Kidney capillary endothelial cell (primary cell): ENCODE data around the gene ALX4.

Experiments used
- DNase-seq: peaks from one replicate; pipeline ENCODE4 v3.0.0-alpha.2; 2018; ENCODE audit warnings: low spot score

ALX4 gene

DNA sequence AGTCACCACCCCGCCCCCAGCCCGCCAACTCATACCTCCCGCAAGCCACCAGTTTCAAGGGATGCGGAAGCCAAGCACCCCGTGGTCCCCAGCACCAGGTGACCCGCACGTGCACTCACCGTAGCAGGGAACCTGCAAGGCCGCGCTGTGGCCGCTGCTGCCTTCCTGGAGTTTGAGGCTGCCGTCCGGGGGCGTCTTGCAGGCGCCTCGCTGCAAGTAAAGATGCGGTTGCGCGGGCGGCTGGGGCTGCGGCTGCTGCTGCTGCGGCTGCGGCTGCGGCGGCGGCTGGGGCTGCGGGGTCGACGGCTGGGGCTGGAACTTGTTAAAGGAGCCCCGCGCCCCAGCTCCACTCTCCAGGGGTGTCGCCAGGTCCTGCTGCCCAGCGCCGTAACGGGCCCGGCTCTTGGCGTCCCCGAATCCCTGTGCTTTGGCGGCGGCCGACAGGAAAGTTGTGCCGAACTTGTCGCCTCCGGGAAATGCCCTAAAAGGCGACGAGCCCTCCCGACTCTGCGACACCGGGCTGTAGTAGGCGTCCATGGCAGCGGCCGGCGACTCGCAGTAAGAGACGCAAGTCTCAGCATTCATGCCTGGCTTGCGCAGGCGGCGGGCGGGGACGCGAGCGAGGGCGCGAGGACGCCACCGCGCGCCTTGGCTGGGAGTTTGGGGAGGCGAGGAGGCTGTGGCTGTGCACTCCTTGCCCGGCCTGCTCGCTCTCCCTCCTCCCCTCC lies at the start of gene ALX4:
ALX4 (minus strand) TSS at position 662 of the 728 bp plus-strand sequence; CDS start at position 585, 77 bp downstream.
- DNase-seq, result no peak

DNA sequence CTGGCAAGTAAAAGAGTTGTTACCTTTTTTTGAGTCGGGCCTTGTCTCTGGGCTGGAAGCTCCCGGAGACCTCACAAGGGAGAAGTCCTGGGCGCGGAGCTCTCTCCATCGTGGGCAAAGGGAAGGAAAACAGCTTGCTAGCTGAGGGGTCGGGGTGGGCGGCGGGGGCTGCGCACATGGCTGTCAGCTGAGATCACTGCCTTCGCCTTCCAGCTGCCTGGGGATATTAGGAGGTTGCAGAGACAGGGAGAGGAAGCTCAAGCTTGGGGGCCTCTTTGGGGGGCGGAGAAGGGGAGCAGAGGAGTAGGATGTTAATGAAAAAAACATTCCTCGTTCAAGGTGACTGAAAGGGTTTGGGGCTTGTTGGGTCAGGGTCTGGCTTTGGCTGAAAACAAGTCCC lies 49.2 kb upstream of the ALX4 start:
- DNase-seq, result no peak

DNA sequence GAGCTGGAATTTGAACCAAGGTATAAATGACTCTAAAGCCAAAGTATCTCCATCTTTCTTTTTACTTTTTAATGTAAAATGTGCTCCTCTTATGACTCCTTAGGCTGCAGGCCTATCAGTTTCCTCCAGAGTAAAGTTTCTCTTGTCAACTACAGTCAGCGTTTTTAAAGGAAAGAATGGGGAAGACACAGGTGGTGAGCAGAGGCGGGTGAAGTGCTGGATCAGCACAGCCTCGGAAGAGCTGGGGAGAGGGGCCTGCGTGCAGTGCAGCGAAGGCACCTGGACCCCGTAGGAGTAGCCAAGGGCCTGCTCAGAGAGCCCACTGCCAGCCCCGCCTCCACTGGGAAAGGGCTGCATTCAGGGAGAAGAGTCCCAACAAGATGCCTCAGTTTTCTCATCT lies 48.8 kb upstream of the ALX4 start:
- no peak for DNase-seq

DNA sequence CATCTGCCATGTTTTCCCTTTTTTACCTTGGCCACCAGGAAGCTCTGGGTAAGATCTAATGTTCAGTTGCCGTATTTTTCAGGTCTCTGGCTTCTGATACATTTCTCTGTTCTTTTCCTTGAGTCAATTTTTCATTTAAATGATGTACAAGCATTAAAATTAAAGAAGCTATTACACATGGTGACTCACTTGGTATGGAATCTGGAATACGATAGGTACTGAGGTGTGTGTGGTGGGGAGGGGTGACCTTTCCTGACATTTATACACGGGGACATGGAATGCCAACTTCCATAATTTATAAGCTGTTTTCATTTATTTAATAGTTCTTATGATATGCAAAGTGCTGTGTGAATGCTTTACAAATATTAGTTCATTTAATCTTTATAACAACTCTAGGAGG lies 47.8 kb upstream of the ALX4 start:
- DNase-seq, result no peak

DNA sequence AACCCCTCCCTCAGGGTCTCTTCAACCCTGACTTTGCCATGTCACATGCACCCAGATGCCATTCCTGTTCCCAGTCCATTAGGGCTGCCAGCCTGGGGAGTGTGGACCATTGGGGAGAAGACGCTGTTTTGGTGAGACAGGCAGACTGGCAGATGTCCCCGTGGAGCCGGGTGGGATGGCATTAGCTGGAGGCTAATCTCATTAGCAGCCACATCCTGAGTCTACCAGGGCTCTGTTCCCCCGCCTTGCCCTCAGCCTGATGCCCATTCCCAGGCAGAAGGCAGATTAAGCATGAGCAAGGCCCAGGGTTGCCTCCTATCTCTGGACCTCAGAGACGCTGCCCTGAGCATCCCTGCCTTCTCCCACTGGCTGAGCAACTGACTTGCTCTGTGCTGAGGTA lies 46.4 kb upstream of the ALX4 start:
- DNase-seq, result no peak

DNA sequence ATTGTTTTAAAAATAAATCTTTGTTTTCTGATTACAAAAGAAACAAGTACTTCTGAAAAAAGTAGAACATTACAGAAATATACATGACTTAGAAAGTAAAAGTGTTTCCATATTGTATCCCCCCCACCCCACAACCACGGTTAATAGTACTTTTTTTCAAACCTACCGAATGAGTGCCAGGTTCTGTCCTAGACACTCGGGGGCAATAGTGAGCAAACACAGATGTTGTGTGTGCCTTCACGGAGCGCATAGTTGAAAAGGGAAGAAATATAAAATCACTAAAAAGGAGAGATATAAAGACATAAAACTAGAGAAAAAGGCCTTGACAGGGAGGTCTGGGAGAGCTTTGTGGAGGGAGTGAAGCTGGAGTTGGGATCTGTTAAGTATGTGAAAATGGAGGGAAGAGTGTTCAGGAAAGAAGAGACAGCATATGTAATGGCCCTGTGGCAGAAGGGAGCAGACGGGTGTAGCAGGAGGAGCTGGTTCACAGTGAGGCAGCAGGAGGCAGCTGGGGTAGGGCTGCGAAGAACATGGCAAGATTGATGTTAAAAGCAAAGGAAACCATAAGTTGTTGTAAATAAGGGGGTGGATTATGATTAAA lies 42.1 kb upstream of the ALX4 start:
- DNase-seq, result no peak

DNA sequence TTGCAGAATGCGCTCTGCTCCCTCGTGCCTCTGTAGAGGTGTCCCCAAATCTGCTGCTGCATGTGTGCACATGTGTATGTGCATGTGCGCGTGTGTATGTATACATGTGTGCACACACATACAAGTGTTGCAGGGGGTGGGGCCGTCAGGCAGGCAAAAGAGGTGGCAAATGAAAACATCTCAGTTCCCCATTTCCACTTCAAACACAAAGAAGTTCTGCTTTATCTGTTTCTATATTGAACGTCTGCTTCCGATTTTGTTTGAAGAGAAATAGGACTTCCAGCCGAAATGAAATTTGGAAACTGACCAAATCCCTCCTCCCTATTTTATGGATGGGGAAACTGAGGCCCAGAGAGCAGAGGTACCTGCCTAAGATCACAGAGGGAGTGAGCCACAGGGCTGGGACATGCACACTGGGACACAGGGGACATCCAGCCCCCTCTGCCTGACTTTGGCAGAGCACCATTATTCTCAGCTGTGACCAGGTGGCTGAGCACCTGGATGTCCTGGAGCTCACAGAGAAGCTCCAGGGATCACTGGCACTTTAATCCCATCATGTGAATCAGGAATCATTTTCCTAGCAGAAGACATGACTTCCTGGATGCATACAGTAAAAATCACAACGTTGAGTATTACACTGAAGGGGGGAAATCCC lies 41.2 kb upstream of the ALX4 start:
- DNase-seq, result no peak

DNA sequence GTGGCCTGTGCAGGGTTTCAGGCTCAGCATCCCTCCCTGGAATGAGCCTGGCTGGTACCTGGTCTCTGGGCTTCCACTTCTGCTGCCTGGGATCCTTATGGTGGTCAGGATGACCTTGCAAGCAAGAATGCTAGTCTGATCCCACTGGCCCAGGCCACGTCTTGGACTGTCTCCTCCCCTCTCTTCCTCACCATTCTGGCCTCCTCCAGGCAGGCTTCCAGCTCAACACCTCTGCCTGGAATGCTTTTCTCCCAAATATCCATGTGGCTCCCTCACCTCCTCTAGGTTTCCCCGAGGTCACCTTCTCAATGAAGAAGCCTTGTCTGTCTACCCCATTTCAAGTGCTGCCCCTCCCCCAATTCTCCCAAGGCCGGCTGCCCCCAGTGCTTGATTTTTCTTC lies 39.4 kb upstream of the ALX4 start:
- DNase-seq, result no peak

DNA sequence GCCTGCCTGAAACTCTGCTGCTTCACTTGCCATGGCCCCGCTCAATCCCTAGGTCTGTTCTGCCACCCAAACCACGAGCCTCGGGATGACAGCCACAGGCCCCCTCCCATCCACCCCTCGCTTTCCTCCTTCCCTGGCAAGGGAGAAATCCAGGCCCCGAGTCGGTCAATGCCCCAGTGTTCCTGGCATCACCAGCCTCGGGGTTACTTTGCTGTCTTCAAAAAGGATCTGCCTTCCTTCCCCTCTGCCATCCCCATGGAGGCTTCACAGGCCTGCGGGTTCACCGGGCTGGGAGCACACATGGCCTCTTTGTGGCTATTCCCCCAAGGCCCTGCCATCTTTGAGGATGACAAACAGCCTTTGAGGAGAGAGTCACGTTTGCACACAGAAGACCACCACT lies 38.8 kb upstream of the ALX4 start:
- DNase-seq, result no peak

DNA sequence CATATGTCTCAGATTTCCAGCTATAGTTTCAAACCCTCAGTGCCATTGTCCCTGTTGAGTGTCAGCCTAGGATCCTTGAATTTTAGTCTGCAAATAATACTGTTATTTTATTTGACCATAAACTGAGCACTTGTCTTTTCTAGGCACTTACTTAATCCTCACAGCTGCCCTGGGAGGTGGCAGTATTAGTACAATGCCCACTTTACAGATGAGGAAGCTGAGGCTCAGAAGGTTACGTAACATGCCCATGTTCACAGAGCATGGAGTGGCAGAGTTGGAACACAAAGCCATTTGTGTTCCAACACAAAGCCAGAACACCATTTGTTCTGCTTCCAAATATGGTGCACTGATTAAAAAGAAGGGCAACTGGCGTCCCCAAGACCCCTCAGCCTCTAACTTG lies 38.2 kb upstream of the ALX4 start:
- DNase-seq, result no peak

DNA sequence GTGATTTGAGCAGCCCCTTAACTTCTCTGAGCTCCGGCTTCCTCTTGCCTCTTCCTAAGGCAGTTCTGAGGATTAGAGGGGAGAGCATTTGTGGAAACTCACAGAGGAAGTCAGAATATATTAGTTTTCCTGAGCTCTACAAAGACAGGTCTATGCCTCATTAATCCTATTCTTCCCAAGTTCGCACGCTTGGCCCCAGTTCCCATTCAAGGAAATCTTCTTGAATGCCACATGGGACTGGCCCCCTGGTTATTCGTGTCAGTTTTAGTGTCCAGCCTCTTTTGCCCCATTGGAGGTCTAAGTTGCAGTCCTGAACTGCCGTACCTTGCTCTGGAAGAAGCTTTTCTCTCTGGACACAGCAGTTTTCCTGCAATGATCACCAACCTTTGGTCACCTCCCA lies 37.6 kb upstream of the ALX4 start:
- DNase-seq, result no peak

DNA sequence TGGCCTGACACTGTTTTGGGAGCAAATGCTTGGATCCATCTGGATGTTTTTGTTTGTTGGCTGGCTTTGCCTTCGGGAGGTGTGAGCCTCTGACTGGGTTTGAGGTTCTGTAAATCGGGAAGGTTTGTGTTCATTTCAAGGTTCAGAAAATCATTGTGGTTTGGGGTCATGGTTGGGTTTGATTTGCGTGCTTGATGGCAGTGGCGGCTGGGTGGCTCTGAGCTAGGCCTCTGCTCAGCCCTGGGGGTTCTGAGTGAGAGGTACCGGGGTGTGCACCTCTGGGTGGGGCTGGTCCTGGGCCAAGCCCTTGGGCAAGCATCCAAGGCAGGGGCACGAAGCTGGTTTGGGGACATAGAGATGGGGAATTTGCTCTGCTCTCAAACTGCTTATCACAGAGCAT lies 37.0 kb upstream of the ALX4 start:
- no peak for DNase-seq

DNA sequence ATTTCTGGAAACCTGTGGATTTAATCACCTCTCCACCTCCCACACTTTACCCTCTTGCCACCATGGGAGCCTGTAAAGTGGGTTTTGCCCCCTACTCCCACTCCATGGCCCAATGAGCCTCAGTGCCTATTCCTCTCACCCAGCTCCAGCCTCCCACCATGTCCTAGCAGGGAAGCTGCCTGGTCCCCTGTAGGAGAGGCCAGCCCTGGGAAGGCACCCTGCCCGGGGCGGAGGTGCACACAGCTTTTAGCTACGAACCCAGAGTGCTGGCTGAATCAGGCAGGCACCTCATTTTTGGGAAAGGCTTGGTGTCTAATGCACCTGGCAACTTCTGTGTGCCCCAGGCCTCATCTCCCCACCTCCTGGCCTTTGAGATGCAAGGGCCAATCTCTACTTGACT lies 35.8 kb upstream of the ALX4 start:
- DNase-seq, result no peak

DNA sequence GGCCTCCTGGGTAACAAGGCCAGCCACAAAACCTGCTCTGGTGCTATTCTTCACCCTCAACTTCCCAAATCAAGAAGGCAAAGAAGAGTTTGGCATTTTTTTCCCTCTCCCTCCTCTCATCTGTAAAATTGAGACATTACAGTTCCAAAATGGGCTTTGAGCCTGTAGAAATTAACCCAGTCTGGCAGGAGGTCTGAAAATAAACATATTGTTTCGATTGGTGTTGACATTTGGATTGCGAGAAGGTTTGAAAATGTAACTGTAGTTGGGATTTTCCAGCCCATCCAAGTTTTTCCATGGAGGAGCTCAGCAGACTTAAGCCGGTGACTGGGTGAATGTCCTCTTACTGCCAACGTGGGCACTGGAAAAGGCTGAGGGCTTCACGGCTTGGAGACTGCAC lies 35.0 kb upstream of the ALX4 start:
- DNase-seq, result no peak

DNA sequence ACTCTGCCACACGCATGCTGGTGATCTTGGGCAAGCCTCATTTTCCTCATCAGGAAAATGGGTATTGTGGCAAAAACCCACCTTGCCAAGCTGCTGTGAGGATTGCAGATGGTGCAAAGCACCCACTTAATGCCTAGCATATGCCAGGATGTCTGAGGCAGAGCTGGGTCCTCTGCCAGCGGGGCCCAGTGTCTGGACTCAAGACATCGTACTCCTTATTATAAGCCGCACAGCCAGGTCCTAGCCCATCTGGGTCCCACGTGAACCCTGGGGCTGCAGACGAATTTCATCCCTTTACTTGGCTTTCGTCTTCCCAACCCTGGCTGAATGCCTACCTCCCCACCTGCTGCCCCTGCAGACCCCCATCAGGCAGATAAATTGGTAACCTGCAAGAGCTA lies 34.5 kb upstream of the ALX4 start:
- DNase-seq, result no peak

DNA sequence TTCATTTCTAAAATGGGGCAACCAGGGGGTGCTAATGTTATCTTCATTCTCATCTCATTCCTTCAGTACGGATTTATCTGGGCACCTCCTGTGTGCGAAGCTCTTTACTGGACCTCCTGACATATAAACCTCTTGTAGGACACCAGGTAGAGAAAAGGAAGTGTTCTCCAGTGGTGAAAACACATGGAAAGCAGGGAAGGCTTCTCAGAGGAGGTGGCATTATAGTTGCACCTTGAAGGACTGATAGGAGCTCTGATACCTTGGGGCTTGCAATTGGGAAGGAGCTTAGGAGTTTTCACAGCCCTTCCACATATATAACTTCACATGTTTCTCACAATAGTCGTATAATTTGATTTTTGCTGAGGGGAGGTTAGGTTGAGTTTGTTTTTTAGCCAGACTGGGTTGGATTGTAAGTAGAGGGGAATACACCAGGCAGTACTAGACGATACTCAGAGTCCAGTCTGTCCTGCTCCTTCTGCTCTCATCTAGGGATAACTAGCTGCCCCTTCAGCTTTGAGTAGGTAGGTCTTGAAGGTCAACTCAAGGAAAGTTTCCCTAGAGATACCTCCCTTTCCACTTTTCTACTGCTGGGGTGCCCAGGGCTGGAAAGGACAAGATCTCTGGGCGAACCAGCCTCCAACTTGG lies 34.0 kb upstream of the ALX4 start:
- no peak for DNase-seq

DNA sequence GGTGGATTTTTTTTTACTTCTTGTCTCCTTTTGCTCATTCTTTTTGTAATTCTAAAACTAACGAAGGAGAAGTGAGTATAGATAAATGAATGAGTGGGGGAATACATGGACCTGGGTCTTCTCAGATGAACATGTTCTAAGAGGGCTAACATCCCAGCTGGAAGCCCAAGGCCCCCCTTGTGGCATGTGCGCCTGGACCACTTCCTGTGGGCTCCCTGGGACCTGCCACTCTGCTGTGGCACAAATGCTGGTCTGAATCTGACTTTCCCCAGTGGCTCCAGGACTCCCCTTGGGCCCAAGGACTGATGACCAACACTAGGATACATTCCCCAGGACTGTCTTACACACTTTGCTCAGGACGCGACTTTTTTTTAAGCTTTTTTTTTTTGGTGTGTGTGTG lies 32.7 kb upstream of the ALX4 start:
- no peak for DNase-seq

DNA sequence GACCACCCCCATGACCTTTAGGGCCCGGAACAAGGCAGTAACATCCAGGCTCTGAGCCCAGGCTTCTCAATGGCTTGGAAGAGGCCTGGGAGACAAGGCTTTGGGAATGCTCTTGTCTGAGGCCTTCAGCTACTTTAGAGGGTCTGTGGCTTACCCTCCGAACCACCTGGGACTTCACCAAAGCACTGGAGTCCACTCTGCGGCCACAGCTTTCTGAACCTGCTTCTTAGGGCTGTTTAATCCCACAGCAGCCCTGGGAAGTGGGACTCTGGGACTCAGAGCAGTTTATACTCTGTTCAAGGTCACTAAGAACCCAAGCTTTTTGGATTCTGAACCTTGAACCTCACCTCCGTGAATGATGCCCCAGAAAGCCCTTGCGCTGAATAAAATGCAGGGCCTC lies 30.7 kb upstream of the ALX4 start:
- DNase-seq, result no peak

DNA sequence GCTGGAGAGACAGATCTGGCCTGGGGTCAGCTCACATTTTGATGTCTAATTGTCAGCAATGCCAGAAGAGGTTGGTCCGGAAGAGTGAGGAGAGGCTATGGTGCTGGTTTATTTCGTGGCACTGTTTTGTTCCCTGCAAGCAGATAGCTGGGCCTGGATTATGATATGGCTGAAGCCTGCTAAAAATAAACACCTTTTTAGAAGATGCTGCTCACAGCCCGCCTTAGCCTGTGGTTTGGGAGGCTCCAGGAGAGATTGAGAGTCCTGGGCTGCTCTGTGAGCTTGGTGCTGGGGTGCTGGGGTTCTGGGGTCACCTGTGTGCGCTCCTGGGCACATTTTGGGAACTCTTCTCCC lies 29.6 kb upstream of the ALX4 start:
- no peak for DNase-seq

DNA sequence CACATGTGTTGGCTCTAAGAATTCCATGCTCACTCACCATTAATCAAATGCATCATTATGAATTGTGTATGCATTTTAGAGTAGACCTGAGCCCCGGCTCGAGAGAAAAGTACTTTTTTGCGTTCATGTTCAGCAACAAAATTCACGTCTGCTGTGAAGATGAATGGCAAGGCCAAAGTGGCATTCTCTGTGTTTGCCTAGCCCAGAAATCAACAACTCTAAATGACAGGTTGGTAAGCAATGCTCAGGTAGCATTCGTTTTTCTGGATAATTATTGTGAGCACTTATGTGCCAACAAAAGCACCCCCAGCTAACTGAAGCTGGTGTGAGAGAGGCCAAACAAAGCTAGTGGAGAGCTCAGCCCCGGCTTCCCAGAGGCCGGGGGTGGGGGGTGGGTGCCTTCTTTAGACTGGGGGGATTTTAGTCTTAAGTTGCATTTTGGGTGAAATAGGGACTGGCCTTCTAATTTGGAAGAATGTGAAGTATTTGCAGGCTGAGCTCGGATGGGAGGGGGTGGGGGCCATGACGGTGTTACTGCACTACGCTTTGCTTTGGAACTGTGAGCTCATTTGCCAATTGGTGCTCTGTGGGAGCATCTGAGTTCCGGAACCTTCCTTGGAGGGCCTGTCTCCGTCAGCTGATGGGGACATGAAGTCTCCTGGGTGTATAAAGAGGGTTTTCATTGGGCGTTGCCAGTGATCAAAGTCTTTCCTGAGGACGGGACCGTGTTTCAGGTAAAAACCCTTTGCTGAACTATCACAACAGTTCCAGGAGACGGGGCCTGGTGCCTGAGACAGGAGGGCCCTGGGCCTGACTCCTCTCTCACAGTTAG lies 29.0 kb upstream of the ALX4 start:
- DNase-seq, result no peak

DNA sequence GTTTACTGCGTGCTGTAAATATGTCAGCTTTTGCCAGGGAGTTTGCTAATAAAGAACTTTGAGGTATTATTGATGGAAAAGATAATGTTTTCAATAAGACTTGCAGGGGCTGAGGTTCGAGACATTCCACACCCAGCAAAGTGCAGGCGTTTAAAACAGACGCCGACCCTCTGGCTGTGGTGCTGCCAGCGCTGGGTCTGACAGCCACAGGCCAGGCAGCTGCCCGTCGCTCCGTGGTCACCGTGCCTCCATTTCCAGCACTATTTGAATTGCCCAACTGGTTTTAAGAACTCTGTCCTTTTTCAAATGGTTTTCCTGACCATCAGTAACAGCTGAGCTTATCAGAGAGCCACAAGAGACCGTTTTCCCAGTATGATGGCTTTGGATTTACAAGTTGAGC lies 28.1 kb upstream of the ALX4 start:
- no peak for DNase-seq

DNA sequence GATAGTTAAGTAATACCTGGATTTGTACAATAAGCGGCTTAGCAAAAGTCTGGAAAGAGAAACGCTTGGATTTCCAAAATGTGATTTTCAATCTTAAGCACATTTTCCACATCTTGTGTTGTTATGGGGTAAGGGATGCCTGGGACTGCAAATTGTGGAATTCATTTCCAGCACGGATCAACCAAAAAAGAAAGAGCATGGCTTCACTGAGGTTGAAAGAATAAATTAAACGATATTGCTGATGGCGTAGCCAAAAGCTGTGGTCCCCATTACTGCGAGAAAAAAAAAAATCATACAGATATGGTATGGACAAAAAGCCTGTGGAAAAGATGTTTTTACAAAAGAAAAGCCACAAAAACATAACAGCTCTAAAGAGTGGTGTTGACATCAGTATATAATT lies 26.0 kb upstream of the ALX4 start:
- no peak for DNase-seq
